HG02642 (cell line): ENCODE results near the gene STX18.
"Not testable (repeated sequence)": the region's sequence is repeated elsewhere in the genome, so short reads cannot be mapped to it uniquely, and the experiment has no call there.

Experiments used
- ATAC-seq: cut with Tn5 transposase; IDR thresholded peaks from one replicate; pipeline ENCODE4 v1.9.1; 2021; ENCODE audit warnings: mild to moderate bottlenecking; ENCODE audit not compliant: unreplicated experiment, poor library complexity

STX18 gene

GRCh38 chr4:4424499-4425115, 117.2 kb downstream of the STX18 start:
- no peak for ATAC-seq

GRCh38 chr4:4423706-4424498, 117.9 kb downstream of the STX18 start:
- no peak for ATAC-seq

GRCh38 chr4:4422856-4423499, 118.9 kb downstream of the STX18 start:
- no peak for ATAC-seq

GRCh38 chr4:4422117-4422516, 119.7 kb downstream of the STX18 start:
- not testable (repeated sequence) for ATAC-seq

GRCh38 chr4:4421356-4421755, 120.5 kb downstream of the STX18 start:
- ATAC-seq: no peak

- no peak for ATAC-seq
Observed at GRCh38 chr4:4420421-4420820, 121.4 kb downstream of the STX18 start.

- ATAC-seq: no peak
Observed at GRCh38 chr4:4419896-4420295, 122.0 kb downstream of the STX18 start.

GRCh38 chr4:4418676-4419390, 123.0 kb downstream of the STX18 start:
- no peak for ATAC-seq

GRCh38 chr4:4417886-4418285, 124.0 kb downstream of the STX18 start:
- no peak for ATAC-seq

GRCh38 chr4:4416981-4417380, 124.9 kb downstream of the STX18 start:
- ATAC-seq: no peak

GRCh38 chr4:4415806-4416805, 125.7 kb downstream of the STX18 start:
- ATAC-seq: no peak

GRCh38 chr4:4415107-4415805, 126.6 kb downstream of the STX18 start:
- no peak for ATAC-seq

GRCh38 chr4:4413806-4414205, 128.0 kb downstream of the STX18 start:
- no peak for ATAC-seq

GRCh38 chr4:4413373-4413725, 128.5 kb downstream of the STX18 start:
- ATAC-seq: no peak

GRCh38 chr4:4412641-4413372, 129.0 kb downstream of the STX18 start:
- no peak for ATAC-seq

- ATAC-seq: no peak
Observed at GRCh38 chr4:4411906-4412305, 129.9 kb downstream of the STX18 start.

- ATAC-seq: no peak
Observed at GRCh38 chr4:4410271-4410670, 131.6 kb downstream of the STX18 start.

- ATAC-seq: no peak
Observed at GRCh38 chr4:4409416-4410115, 132.3 kb downstream of the STX18 start.
